Fibroblast of villous mesenchyme (primary cell): Measurements from ENCODE around the gene DPF1. TPM values are rescaled to one million over a fixed set of nuclear protein-coding genes. Genes with fewer than 3 reads are reported as not detected.
A peak's percentile ranks its signal among the peaks of the same experiment; 100 is the strongest.
"Not testable (repeated sequence)": the region's sequence is repeated elsewhere in the genome, so short reads cannot be mapped to it uniquely, and the experiment has no call there.

Experiments
- DNase-seq: peaks from one replicate; pipeline ENCODE4 v3.0.0-alpha.2; 2010; ENCODE audit warnings: low read depth
- H3K4me3 ChIP-seq: 2 replicates; pipeline ENCODE4 v1.5.1; 2011; ENCODE audit warnings: low read depth, mild to moderate bottlenecking, low read length
- CTCF ChIP-seq: IDR thresholded peaks from 2 replicates; pipeline ENCODE4 v1.5.1; 2012; ENCODE audit warnings: low read depth, mild to moderate bottlenecking, low read length; ENCODE audit not compliant: insufficient read depth
- total RNA-seq: library from RNA; depleted of rRNA; stranded (reverse); fragments of >200 nt; gene quantifications from 2 replicates; pipeline ENCODE4 v1.2.3, GENCODE V29; 2012

The DPF1 gene
- total RNA-seq, 1 donor = 1.7 TPM

- no peak for DNase-seq
- TF ChIP-seq CTCF = no peak
- no peak overlapping the region for H3K4me3 ChIP-seq
Measured at GRCh38 chr19:38234615-38235014, 10.6 kb upstream of the DPF1 start.

- DNase-seq = peak; percentile 74
- peak; percentile 84 for TF ChIP-seq CTCF
- H3K4me3 ChIP-seq = no peak overlapping the region
Measured at GRCh38 chr19:38233740-38234251, 9.8 kb upstream of the DPF1 start.

GRCh38 chr19:38231918-38232317, 7.9 kb upstream of the DPF1 start:
- H3K4me3 ChIP-seq = no peak overlapping the region
- DNase-seq = no peak
- no peak for TF ChIP-seq CTCF

- H3K4me3 ChIP-seq, DNase-seq: not testable (repeated sequence)
Measured at GRCh38 chr19:38230506-38231133, 6.6 kb upstream of the DPF1 start.

GRCh38 chr19:38229585-38230073, 5.6 kb upstream of the DPF1 start:
- peak; percentile 88 for DNase-seq
- no peak for TF ChIP-seq CTCF
- H3K4me3 ChIP-seq = peak overlapping the region; percentile 47

- TF ChIP-seq CTCF = no peak
- no peak for DNase-seq
- peak overlapping the region; percentile 47 for H3K4me3 ChIP-seq
Measured at GRCh38 chr19:38228491-38229439, 4.7 kb upstream of the DPF1 start.

GRCh38 chr19:38228005-38228377, 4.0 kb upstream of the DPF1 start:
- DNase-seq = no peak

More at GRCh38 chr19:38228005-38228377, 4.0 kb upstream of the DPF1 start:
- no peak for TF ChIP-seq CTCF
- no peak overlapping the region for H3K4me3 ChIP-seq
